PC-9 (cell line): ENCODE measurements around the gene ANO7. TPM values are rescaled to one million over a fixed set of nuclear protein-coding genes. Genes with fewer than 3 reads are reported as not detected.

ENCODE experiments used
- BruUV-seq: library from RNA; stranded (reverse); fragments of 400-500 nt; replicated peaks from 2 replicates; lab custom pipeline; 2021; lab: Mats Ljungman, UMichigan
- CTCF ChIA-PET: fragments of 300-600 bp; sonication (Branson Sonifier 250); formaldehyde crosslinking; loops from one replicate; lab custom pipeline; 2022; ENCODE audit warnings: antibody characterized with exemption; lab: Charles Lee
- POLR2A ChIA-PET: fragments of 300-600 bp; sonication (Branson Sonifier 250); formaldehyde crosslinking; loops from one replicate; lab custom pipeline; 2022; ENCODE audit warnings: antibody characterized with exemption; ENCODE audit not compliant: unreplicated experiment; lab: Charles Lee
- DNase-seq, 2 experiments: peaks; one replicate each; pipeline versions ENCODE4 v3.0.0 to v3.0.0-alpha.2; 2015 to 2022; ENCODE audit warnings: mixed read lengths in 1 of 2
- H2AFZ ChIP-seq: fragments of 200-600 bp; sonication (generic); 2 replicates; pipeline ENCODE4 v1.8.1; 2017; ENCODE audit warnings: antibody characterized with exemption
- H3F3A ChIP-seq: fragments of 200-600 bp; sonication (generic); 2 replicates; pipeline ENCODE4 v1.8.1; 2017; ENCODE audit warnings: antibody characterized with exemption, mild to moderate bottlenecking, low read depth; ENCODE audit not compliant: insufficient read depth
- H3K27ac ChIP-seq: fragments of 200-600 bp; sonication (generic); 2 replicates; pipeline ENCODE4 v1.6.1; 2016; ENCODE audit warnings: mixed run types
- H3K27me3 ChIP-seq: fragments of 200-600 bp; sonication (generic); 2 replicates; pipeline ENCODE4 v1.6.1; 2016; ENCODE audit warnings: low read depth, mixed run types; ENCODE audit not compliant: insufficient read depth
- H3K36me3 ChIP-seq: fragments of 200-600 bp; sonication (generic); 2 replicates; pipeline ENCODE4 v1.6.1; 2016; ENCODE audit warnings: low read depth, mixed run types
- H3K4me1 ChIP-seq: fragments of 200-600 bp; sonication (generic); replicated peaks from 2 replicates; pipeline ENCODE4 v1.6.1; 2016; ENCODE audit warnings: mixed run types; ENCODE audit not compliant: insufficient read depth
- H3K4me2 ChIP-seq: fragments of 200-600 bp; sonication (generic); 2 replicates; pipeline ENCODE4 v1.6.1; 2017; ENCODE audit warnings: mixed run types
- H3K4me3 ChIP-seq: fragments of 200-600 bp; sonication (generic); 2 replicates; pipeline ENCODE4 v1.6.1; 2016; ENCODE audit warnings: mixed run types
- H3K79me2 ChIP-seq: fragments of 200-600 bp; sonication (generic); 2 replicates; pipeline ENCODE4 v1.6.1; 2017; ENCODE audit warnings: low read depth, mixed run types
- H3K9me2 ChIP-seq: fragments of 200-600 bp; sonication (generic); 2 replicates; pipeline ENCODE4 v1.8.1; 2017; ENCODE audit warnings: mild to moderate bottlenecking; ENCODE audit not compliant: insufficient read depth
- H3K9me3 ChIP-seq: fragments of 200-600 bp; sonication (generic); 2 replicates; pipeline ENCODE4 v1.8.1; 2016; ENCODE audit warnings: low read depth; ENCODE audit not compliant: insufficient read depth
- H4K20me1 ChIP-seq: fragments of 200-600 bp; sonication (generic); 2 replicates; pipeline ENCODE4 v1.8.1; 2017; ENCODE audit not compliant: insufficient read depth
- CTCF ChIP-seq: fragments of 200-600 bp; sonication (generic); conservative IDR thresholded peaks from 2 replicates; pipeline ENCODE4 v1.6.1; 2017; ENCODE audit warnings: mixed run types, antibody characterized with exemption, mild to moderate bottlenecking, moderate library complexity
- EZH2 ChIP-seq: fragments of 200-600 bp; sonication (generic); IDR thresholded peaks from 2 replicates; pipeline ENCODE4 v1.8.0; 2017; ENCODE audit warnings: antibody characterized with exemption, low read depth
- intact Hi-C: fragments of 100-400 bp; cut with micrococcal nuclease; formaldehyde crosslinking; loops from one replicate; pipeline ENCODE4 v1.10.0; 2022; ENCODE audit not compliant: unreplicated experiment
- total RNA-seq: library from RNA; stranded (reverse); gene quantifications from 2 replicates; pipeline ENCODE4 v1.2.3, GENCODE V29; 2021

The ANO7 gene
- total RNA-seq, 1 experiment from 2014 or later = 6.5 TPM

- ChIA-PET CTCF (no interaction called here), POLR2A (no interaction called here)
- Histone ChIP-seq H2AFZ (no peak overlapping the region), H3F3A (peaks cover 8% of the 10 kb centered on the region; the same call in 1 of the 2 replicates), H3K4me3 (no peak overlapping the region), H3K4me1 (no peaks in the 10 kb centered on the region), H3K79me2 (no peaks in the 10 kb centered on the region), H3K9me2 (no peaks in the 10 kb centered on the region), H4K20me1 (no peaks in the 10 kb centered on the region), H3K27ac (no peak overlapping the region), H3K27me3 (peaks cover 16% of the 10 kb centered on the region), H3K36me3 (no peaks in the 10 kb centered on the region), H3K9me3 (no peaks in the 10 kb centered on the region), H3K4me2 (no peak overlapping the region)
- no peak for DNase-seq
- intact Hi-C loops = no loop called here
- BruUV-seq = no TSS peak
- TF ChIP-seq EZH2 = no peak
These were observed 16.0 kb downstream of the ANO7 start for GRCh38 chr2:241204490-241204889.

- H3K36me3 ChIP-seq = no peaks in the 10 kb centered on the region
- no peak for DNase-seq
- ChIA-PET CTCF (no interaction called here), POLR2A (interaction anchor here (0.5 kb wide), 1 partner anchor 9 kb away, joined by 4 read pairs; no protein-coding TSS in a partner anchor)
- H4K20me1 ChIP-seq = no peaks in the 10 kb centered on the region
- H3K79me2 ChIP-seq = no peaks in the 10 kb centered on the region
- no peak overlapping the region for H2AFZ ChIP-seq
- H3K27me3 ChIP-seq = peaks cover 22% of the 10 kb centered on the region
- no peaks in the 10 kb centered on the region for H3K9me3 ChIP-seq
- no peak overlapping the region for H3K27ac ChIP-seq
- no peaks in the 10 kb centered on the region for H3K9me2 ChIP-seq
- H3K4me2 ChIP-seq = no peak overlapping the region
- H3K4me1 ChIP-seq = no peaks in the 10 kb centered on the region
- intact Hi-C loops = no loop called here
- H3F3A ChIP-seq = peaks cover 8% of the 10 kb centered on the region; the same call in 1 of the 2 replicates
- no peak overlapping the region for H3K4me3 ChIP-seq
- TF ChIP-seq CTCF = no peak
- TF ChIP-seq EZH2 = no peak
- no TSS peak for BruUV-seq
These were observed 16.6 kb downstream of the ANO7 start for GRCh38 chr2:241205086-241205485.

- intact Hi-C loops = no loop called here
- Histone ChIP-seq H3K9me3 (no peaks in the 10 kb centered on the region), H3K27me3 (peaks cover 42% of the 10 kb centered on the region), H3K9me2 (no peaks in the 10 kb centered on the region), H4K20me1 (no peaks in the 10 kb centered on the region), H3K36me3 (no peaks in the 10 kb centered on the region), H3K4me2 (no peak overlapping the region), H3K4me3 (no peak overlapping the region), H3K79me2 (no peaks in the 10 kb centered on the region), H3K4me1 (no peaks in the 10 kb centered on the region), H3K27ac (no peak overlapping the region), H3F3A (peaks cover 8% of the 10 kb centered on the region; the same call in 1 of the 2 replicates), H2AFZ (no peak overlapping the region)
- BruUV-seq = no TSS peak
- POLR2A ChIA-PET = interaction anchor here (0.5 kb wide), 1 partner anchor 373 kb away, joined by 3 read pairs; no protein-coding TSS in a partner anchor
- DNase-seq = no peak
- TF ChIP-seq EZH2 (no peak), CTCF (no peak)
- CTCF ChIA-PET = no interaction called here
These were observed 18.7 kb downstream of the ANO7 start for GRCh38 chr2:241207151-241207550.

GRCh38 chr2:241207641-241208040, 19.2 kb downstream of the ANO7 start:
- peaks cover 46% of the 10 kb centered on the region for H3K27me3 ChIP-seq
- H3K4me2 ChIP-seq = no peak overlapping the region
- H4K20me1 ChIP-seq = no peaks in the 10 kb centered on the region
- H3K4me1 ChIP-seq = no peaks in the 10 kb centered on the region
- no peak overlapping the region for H3K27ac ChIP-seq
- no peaks in the 10 kb centered on the region for H3K9me2 ChIP-seq
- H3F3A ChIP-seq = peaks cover 8% of the 10 kb centered on the region; the same call in 1 of the 2 replicates
- H3K36me3 ChIP-seq = no peaks in the 10 kb centered on the region
- H3K4me3 ChIP-seq = no peak overlapping the region
- CTCF ChIA-PET = no interaction called here
- BruUV-seq = no TSS peak
- intact Hi-C loops = no loop called here
- no peaks in the 10 kb centered on the region for H3K9me3 ChIP-seq
- TF ChIP-seq CTCF (no peak), EZH2 (no peak)
- no peak overlapping the region for H2AFZ ChIP-seq
- no peaks in the 10 kb centered on the region for H3K79me2 ChIP-seq
- no peak for DNase-seq
- POLR2A ChIA-PET = interaction anchor here (0.5 kb wide), 1 partner anchor 373 kb away, joined by 3 read pairs; no protein-coding TSS in a partner anchor
